ENCODE measurements around the gene ELMO3. TPM values are rescaled to one million over a fixed set of nuclear protein-coding genes. Genes with fewer than 3 reads are reported as not detected.

Gene ELMO3
- total and polyA plus RNA-seq, 4 donors: 0.97 to 7.4 (median 4.6) TPM

DNA sequence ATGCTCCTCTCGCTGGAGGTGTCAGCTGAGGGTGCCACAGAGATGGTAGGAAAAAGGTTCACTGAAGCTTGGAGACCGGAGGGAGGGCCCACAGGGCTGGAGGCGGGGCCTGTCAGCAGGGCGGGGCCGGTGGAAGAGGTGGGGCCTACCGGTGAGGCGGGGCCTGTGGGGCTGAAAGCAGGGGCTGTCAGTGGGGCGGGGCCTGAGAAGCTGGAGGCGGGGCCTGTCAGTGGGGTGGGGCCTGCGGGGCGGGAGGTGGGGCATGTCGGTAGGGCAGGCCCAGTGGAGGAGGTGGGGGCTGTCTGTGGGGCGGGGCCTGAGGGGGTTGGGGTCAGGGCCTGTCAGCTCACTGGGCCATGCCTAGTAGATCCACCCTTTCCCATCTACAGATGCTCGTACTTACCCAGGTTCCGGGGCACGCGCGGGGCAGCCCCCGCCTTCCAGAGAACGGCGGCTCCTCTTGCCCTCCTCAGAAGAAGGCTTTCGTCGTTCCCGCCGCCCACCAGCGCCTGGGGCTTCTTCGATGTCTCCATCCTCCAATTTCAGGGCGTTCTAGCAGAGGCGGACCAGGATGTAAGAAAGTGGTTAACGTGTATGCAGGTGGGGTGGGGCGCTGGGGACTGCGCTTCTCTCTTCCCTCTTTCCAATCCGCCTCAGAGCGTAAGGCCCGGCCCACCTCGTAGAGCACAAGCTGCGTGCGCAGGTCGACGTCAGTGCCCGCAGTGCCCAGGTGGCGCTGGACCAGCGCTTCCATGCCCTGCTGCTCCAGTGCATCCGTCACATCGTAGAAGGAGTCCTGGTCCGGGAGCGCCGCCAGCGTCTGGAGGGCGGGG, 37.8 kb downstream of the ELMO3 start:
- Histone ChIP-seq H3K4me1 (ENCODE audit: control insufficient read depth in 1 of 2, insufficient read depth in 2 of 2, low read length in 2 of 2) (no peaks in the 10 kb centered on the region), H3K27me3 (ENCODE audit: control insufficient read depth in 1 of 2, insufficient read depth in 2 of 2, low read length in 1 of 2) (no peaks in the 10 kb centered on the region), H3K9me3 (ENCODE audit: control insufficient read depth, low read length) (no peaks in the 10 kb centered on the region), H3K36me3 (ENCODE audit: control insufficient read depth in 1 of 2, insufficient read depth in 2 of 2, low read length in 1 of 2) (no peaks in the 10 kb centered on the region), H3K27ac (ENCODE audit: low read depth in 1 of 2, low read length in 2 of 2) (no peak overlapping the region), H3K4me3 (ENCODE audit: low read length in 2 of 2) (no peak overlapping the region)
- 68 to 74% methylated on average over 42 to 50 of the region's 50 CpGs for WGBS, 2 donors
- DNase-seq: peak; percentile 43 to 88
- no peak for ATAC-seq (ENCODE audit: low FRiP score)
- intact Hi-C loops (cut with DNase I): no loop called here

DNA sequence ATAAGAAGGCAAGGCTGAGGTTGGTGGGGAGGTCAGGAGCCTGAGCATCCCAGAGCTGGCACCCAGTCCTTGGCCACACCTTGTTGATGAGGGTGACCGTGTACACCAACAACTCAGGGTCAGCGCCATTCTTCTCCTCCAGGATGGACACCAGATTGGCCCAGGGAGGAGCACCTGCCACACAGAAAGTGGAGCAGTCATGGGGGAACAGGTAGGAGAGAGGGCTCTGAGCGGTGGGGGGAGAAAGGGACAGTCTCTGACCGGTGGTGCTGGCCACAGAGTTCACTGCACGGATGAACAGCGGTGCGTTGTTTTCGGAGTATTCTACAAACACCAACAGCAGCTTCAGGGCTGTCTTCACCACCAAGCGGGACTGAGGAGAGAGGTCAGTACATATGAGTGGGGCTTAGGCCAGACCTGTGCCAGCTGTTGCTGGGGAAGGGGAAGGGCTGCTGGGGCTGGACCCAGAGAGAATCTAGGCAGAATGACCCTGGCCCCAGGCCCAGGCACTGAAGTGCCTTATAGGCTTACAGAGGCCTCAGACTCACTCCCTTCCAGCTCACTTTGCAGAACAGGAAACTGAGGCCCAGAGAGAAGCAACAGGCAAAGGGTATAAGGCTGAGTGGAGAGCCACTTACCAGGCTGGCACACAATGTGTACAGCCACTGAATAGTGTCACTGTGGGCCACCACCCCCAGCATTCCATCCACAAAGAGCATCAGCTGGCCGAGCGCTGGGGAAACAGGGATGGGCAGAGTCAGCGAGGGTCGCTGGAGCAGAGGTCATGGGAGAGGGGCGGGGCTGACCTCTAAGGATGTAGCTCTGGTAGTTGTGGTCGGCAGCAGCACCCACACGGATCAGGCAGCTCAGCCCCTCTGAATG, 38.7 kb downstream of the ELMO3 start:
- peak; percentile 38 to 70 for DNase-seq
- 73 to 76% methylated on average over 16 of the region's 16 CpGs for WGBS, 2 donors
- no peaks in the 10 kb centered on the region for H3K27me3 ChIP-seq (ENCODE audit: control insufficient read depth in 1 of 2, insufficient read depth in 2 of 2, low read length in 1 of 2)
- no peak for ATAC-seq (ENCODE audit: low FRiP score)
- no peak overlapping the region for H3K4me3 ChIP-seq (ENCODE audit: low read length in 2 of 2)
- H3K27ac ChIP-seq (ENCODE audit: low read depth in 1 of 2, low read length in 2 of 2): no peak overlapping the region
- H3K4me1 ChIP-seq (ENCODE audit: control insufficient read depth in 1 of 2, insufficient read depth in 2 of 2, low read length in 2 of 2): no peaks in the 10 kb centered on the region
- H3K36me3 ChIP-seq (ENCODE audit: control insufficient read depth in 1 of 2, insufficient read depth in 2 of 2, low read length in 1 of 2): no peaks in the 10 kb centered on the region
- no peaks in the 10 kb centered on the region for H3K9me3 ChIP-seq (ENCODE audit: control insufficient read depth, low read length)
- intact Hi-C loops (cut with DNase I): no loop called here

- H3K4me1 ChIP-seq (ENCODE audit: control insufficient read depth in 1 of 2, insufficient read depth in 2 of 2, low read length in 2 of 2): no peaks in the 10 kb centered on the region
- DNase-seq: peak in 1 of 2 donors; percentile 61
- H3K9me3 ChIP-seq (ENCODE audit: control insufficient read depth, low read length): no peaks in the 10 kb centered on the region
- no peaks in the 10 kb centered on the region for H3K27me3 ChIP-seq (ENCODE audit: control insufficient read depth in 1 of 2, insufficient read depth in 2 of 2, low read length in 1 of 2)
- intact Hi-C loops (cut with DNase I): no loop called here
- WGBS, 2 donors: 97 to 100% methylated on average over 3 of the region's 3 CpGs
- no peak overlapping the region for H3K4me3 ChIP-seq (ENCODE audit: low read length in 2 of 2)
- no peak for ATAC-seq (ENCODE audit: low FRiP score)
- no peaks in the 10 kb centered on the region for H3K36me3 ChIP-seq (ENCODE audit: control insufficient read depth in 1 of 2, insufficient read depth in 2 of 2, low read length in 1 of 2)
- H3K27ac ChIP-seq (ENCODE audit: low read depth in 1 of 2, low read length in 2 of 2): no peak overlapping the region
Observed at GRCh38 chr16:67238278-67238575, 39.3 kb downstream of the ELMO3 start.

GRCh38 chr16:67238806-67239470, 40.0 kb downstream of the ELMO3 start:
- ATAC-seq (ENCODE audit: low FRiP score): no peak
- H3K9me3 ChIP-seq (ENCODE audit: control insufficient read depth, low read length): no peaks in the 10 kb centered on the region
- DNase-seq: peak; percentile 33 to 54

GRCh38 chr16:67240506-67240905, 41.6 kb downstream of the ELMO3 start:
- Histone ChIP-seq H3K27ac (ENCODE audit: low read depth in 1 of 2, low read length in 2 of 2) (no peak overlapping the region), H3K27me3 (ENCODE audit: control insufficient read depth in 1 of 2, insufficient read depth in 2 of 2, low read length in 1 of 2) (no peaks in the 10 kb centered on the region), H3K9me3 (ENCODE audit: control insufficient read depth, low read length) (no peaks in the 10 kb centered on the region), H3K4me1 (ENCODE audit: control insufficient read depth in 1 of 2, insufficient read depth in 2 of 2, low read length in 2 of 2) (no peaks in the 10 kb centered on the region), H3K36me3 (ENCODE audit: control insufficient read depth in 1 of 2, insufficient read depth in 2 of 2, low read length in 1 of 2) (no peaks in the 10 kb centered on the region), H3K4me3 (ENCODE audit: low read length in 2 of 2) (no peak overlapping the region)
- DNase-seq (peak; percentile 38 to 72), ATAC-seq (ENCODE audit: low FRiP score) (no peak)
- WGBS, 2 donors: 64 to 77% methylated on average over 4 of the region's 4 CpGs
- intact Hi-C loops (cut with DNase I): no loop called here

More at GRCh38 chr16:67238806-67239470, 40.0 kb downstream of the ELMO3 start:
- WGBS, 2 donors: 90 to 91% methylated on average over 9 of the region's 9 CpGs
- Histone ChIP-seq H3K36me3 (ENCODE audit: control insufficient read depth in 1 of 2, insufficient read depth in 2 of 2, low read length in 1 of 2) (no peaks in the 10 kb centered on the region), H3K27me3 (ENCODE audit: control insufficient read depth in 1 of 2, insufficient read depth in 2 of 2, low read length in 1 of 2) (no peaks in the 10 kb centered on the region), H3K4me1 (ENCODE audit: control insufficient read depth in 1 of 2, insufficient read depth in 2 of 2, low read length in 2 of 2) (no peaks in the 10 kb centered on the region), H3K27ac (ENCODE audit: low read depth in 1 of 2, low read length in 2 of 2) (no peak overlapping the region), H3K4me3 (ENCODE audit: low read length in 2 of 2) (no peak overlapping the region)
- intact Hi-C loops (cut with DNase I): no loop called here

DNA sequence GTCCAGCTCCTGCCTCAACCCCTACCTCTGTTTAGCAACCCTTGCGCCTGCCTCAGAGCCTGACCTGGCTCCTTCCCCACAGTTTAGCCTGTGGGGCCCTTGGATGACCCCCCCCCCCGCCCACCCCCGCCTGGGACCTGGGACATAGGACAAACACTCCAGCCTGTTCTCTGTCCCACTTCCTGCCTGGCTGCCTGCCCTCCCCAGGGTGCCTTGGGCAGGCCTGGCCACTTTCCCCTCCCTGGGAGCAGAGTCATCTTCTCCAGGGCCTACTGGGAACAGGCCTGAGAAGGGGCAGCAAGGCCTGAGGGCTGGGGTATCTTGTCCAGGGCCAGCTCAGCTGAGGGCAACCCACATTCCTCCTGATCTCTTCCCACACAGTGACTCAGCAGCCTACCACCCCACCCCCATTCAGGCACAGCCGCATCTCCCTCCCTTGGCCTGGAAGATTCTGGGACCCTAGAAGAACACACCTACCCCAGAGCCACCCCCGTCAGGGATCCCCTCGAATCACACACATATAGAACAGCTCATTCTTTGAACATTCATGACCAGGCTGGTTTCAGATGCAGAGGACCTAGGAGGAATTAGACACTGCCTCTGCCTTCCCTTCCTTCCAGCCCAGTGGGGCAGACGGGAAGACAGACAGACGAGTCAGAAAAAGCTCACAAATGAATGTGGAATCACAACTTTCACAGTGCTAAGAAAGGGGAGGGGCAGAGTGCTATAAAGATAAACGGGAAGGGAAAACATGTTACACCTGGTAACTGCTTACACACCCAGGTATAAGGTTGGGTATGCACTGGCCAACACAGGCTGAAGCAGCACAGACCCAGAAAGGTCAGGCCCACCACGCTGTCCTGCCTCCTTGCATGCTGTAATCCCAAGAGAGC, 42.3 kb downstream of the ELMO3 start:
- Histone ChIP-seq H3K4me3 (ENCODE audit: low read length in 2 of 2) (no peak overlapping the region), H3K27me3 (ENCODE audit: control insufficient read depth in 1 of 2, insufficient read depth in 2 of 2, low read length in 1 of 2) (no peaks in the 10 kb centered on the region), H3K4me1 (ENCODE audit: control insufficient read depth in 1 of 2, insufficient read depth in 2 of 2, low read length in 2 of 2) (no peaks in the 10 kb centered on the region), H3K36me3 (ENCODE audit: control insufficient read depth in 1 of 2, insufficient read depth in 2 of 2, low read length in 1 of 2) (no peaks in the 10 kb centered on the region), H3K9me3 (ENCODE audit: control insufficient read depth, low read length) (no peaks in the 10 kb centered on the region), H3K27ac (ENCODE audit: low read depth in 1 of 2, low read length in 2 of 2) (peak overlapping the region; percentile 47 to 72)
- DNase-seq (peak; percentile 80 to 87), ATAC-seq (ENCODE audit: low FRiP score) (peak; percentile 30)
- 48 to 55% methylated on average over 8 to 10 of the region's 10 CpGs for WGBS, 2 donors
- intact Hi-C loops (cut with DNase I): no loop called here

GRCh38 chr16:67242138-67242730, 43.3 kb downstream of the ELMO3 start:
- H3K27me3 ChIP-seq (ENCODE audit: control insufficient read depth in 1 of 2, insufficient read depth in 2 of 2, low read length in 1 of 2): no peaks in the 10 kb centered on the region
- WGBS, 2 donors: 79 to 82% methylated on average over 4 of the region's 4 CpGs
- intact Hi-C loops (cut with DNase I): no loop called here
- H3K36me3 ChIP-seq (ENCODE audit: control insufficient read depth in 1 of 2, insufficient read depth in 2 of 2, low read length in 1 of 2): no peaks in the 10 kb centered on the region
- H3K27ac ChIP-seq (ENCODE audit: low read depth in 1 of 2, low read length in 2 of 2): peak overlapping the region in 1 of 2 donors; percentile 25
- H3K4me1 ChIP-seq (ENCODE audit: control insufficient read depth in 1 of 2, insufficient read depth in 2 of 2, low read length in 2 of 2): no peaks in the 10 kb centered on the region
- no peaks in the 10 kb centered on the region for H3K9me3 ChIP-seq (ENCODE audit: control insufficient read depth, low read length)
- DNase-seq: peak; percentile 50 to 66
- H3K4me3 ChIP-seq (ENCODE audit: low read length in 2 of 2): no peak overlapping the region
- no peak for ATAC-seq (ENCODE audit: low FRiP score)

DNA sequence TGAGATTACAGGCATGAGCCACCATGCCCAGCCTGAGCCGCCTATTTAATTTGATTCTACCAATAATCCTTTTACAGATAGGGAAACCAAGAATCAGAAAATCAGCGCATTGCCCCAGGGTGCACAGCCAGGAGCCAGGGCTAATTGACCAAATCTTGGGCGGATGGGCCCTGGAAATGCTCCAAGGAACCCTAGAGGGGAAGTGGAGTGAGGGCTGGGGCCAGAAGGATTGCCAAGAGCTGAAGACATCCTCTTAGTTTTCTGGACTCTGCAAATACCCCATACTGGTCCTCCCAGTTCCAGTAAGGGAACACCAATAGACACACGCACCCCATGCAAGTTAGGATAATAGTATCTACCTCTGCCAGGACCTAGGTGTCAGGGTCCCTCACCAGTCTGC, 44.5 kb downstream of the ELMO3 start:
- WGBS, 2 donors: 82 to 87% methylated on average over 4 of the region's 4 CpGs
- no peaks in the 10 kb centered on the region for H3K36me3 ChIP-seq (ENCODE audit: control insufficient read depth in 1 of 2, insufficient read depth in 2 of 2, low read length in 1 of 2)
- DNase-seq: peak in 1 of 2 donors; percentile 68
- no peak for ATAC-seq (ENCODE audit: low FRiP score)
- intact Hi-C loops (cut with DNase I): no loop called here
- no peaks in the 10 kb centered on the region for H3K9me3 ChIP-seq (ENCODE audit: control insufficient read depth, low read length)
- no peak overlapping the region for H3K4me3 ChIP-seq (ENCODE audit: low read length in 2 of 2)
- H3K4me1 ChIP-seq (ENCODE audit: control insufficient read depth in 1 of 2, insufficient read depth in 2 of 2, low read length in 2 of 2): no peaks in the 10 kb centered on the region
- no peak overlapping the region for H3K27ac ChIP-seq (ENCODE audit: low read depth in 1 of 2, low read length in 2 of 2)
- H3K27me3 ChIP-seq (ENCODE audit: control insufficient read depth in 1 of 2, insufficient read depth in 2 of 2, low read length in 1 of 2): no peaks in the 10 kb centered on the region
